Lung (tissue), 12 donors: Measurements from ENCODE around the gene ACTN4. TPM values are rescaled to one million over a fixed set of nuclear protein-coding genes. Genes with fewer than 3 reads are reported as not detected.

Experiments used
- ATAC-seq: fragments of 200-7000 bp; cut with Tn5 transposase; one replicate; pipeline ENCODE4 v1.9.1; 2020; ENCODE audit warnings: moderate number of reproducible peaks; ENCODE audit not compliant: insufficient read depth, low FRiP score
- DNase-seq, 3 donors: peaks; one replicate each; pipeline ENCODE4 v3.0.0-alpha.2; 2013 to 2017
- H3K27ac ChIP-seq, 2 donors: one replicate each; pipeline ENCODE4 v1.5.1; 2013; ENCODE audit warnings: mild to moderate bottlenecking in 2 of 2, moderate library complexity in 2 of 2, control low read depth in 1 of 2, inconsistent platforms in 1 of 2, low read depth in 1 of 2, low read length in 1 of 2
- H3K27me3 ChIP-seq, 3 donors: one replicate each; pipeline ENCODE4 v1.5.1; 2013; ENCODE audit warnings: low read length in 2 of 3; ENCODE audit not compliant: control insufficient read depth in 3 of 3, insufficient read depth in 3 of 3
- H3K36me3 ChIP-seq, 4 donors: one replicate each; pipeline ENCODE4 v1.5.1; 2013; ENCODE audit warnings: low read length in 4 of 4, mild to moderate bottlenecking in 1 of 4, moderate library complexity in 1 of 4; ENCODE audit not compliant: control insufficient read depth in 4 of 4, insufficient read depth in 4 of 4
- H3K4me1 ChIP-seq, 5 donors: one replicate each; pipeline ENCODE4 v1.5.1; 2013; ENCODE audit warnings: low read length in 5 of 5, mild to moderate bottlenecking in 2 of 5, moderate library complexity in 1 of 5; ENCODE audit not compliant: control insufficient read depth in 5 of 5, insufficient read depth in 5 of 5
- H3K4me3 ChIP-seq: one replicate; pipeline ENCODE4 v1.5.1; 2013; ENCODE audit warnings: mild to moderate bottlenecking, control low read depth, moderate library complexity
- H3K9ac ChIP-seq, 2 donors: one replicate each; pipeline ENCODE4 v1.5.1; 2013; ENCODE audit warnings: low read length in 2 of 2, control low read depth in 1 of 2; ENCODE audit not compliant: insufficient read depth in 1 of 2
- H3K9me3 ChIP-seq, 4 donors: one replicate each; pipeline ENCODE4 v1.5.1; 2013; ENCODE audit warnings: low read length in 3 of 4, mild to moderate bottlenecking in 1 of 4, moderate library complexity in 1 of 4; ENCODE audit not compliant: control insufficient read depth in 4 of 4, insufficient read depth in 3 of 4
- WGBS, 2 donors: extraction: QIAGEN DNeasy Blood & Tissue Kit; methylation state at CpG; one replicate each; pipeline ENCODE4 v1.1.7; 2013; 5-methylcytosine and 5-hydroxymethylcytosine counted together
- polyA plus RNA-seq, 2 donors: library from polyadenylated mRNA; stranded (reverse); fragments of 200-250 nt; gene quantifications; one replicate each; pipeline ENCODE4 v1.2.1, GENCODE V29; 2013
- total RNA-seq, 2 donors: library from RNA; depleted of rRNA in 1 of 2; stranded (reverse); fragments of >200 nt in 1 of 2; gene quantifications; one replicate each; pipeline ENCODE4 v1.2.1, GENCODE V29; 2014 to 2021
- TF ChIP-seq, protein P1 (sequence below): IDR thresholded peaks from 2 replicates; pipeline ENCODE4 v1.5.1; 2012; ENCODE audit warnings: mild to moderate bottlenecking; ENCODE audit errors: control extremely low read depth, extremely low read depth
- donor health status: control.
- donor health status: control.
- donor health status: Bipolar disorder and iron deficiency.
- donor health status: healthy.
- donor health status: DM: yes; HTN: yes; CAD: no.

ACTN4 gene
- total and polyA plus RNA-seq, 4 donors, result 229 to 552 (median 367) TPM

DNA sequence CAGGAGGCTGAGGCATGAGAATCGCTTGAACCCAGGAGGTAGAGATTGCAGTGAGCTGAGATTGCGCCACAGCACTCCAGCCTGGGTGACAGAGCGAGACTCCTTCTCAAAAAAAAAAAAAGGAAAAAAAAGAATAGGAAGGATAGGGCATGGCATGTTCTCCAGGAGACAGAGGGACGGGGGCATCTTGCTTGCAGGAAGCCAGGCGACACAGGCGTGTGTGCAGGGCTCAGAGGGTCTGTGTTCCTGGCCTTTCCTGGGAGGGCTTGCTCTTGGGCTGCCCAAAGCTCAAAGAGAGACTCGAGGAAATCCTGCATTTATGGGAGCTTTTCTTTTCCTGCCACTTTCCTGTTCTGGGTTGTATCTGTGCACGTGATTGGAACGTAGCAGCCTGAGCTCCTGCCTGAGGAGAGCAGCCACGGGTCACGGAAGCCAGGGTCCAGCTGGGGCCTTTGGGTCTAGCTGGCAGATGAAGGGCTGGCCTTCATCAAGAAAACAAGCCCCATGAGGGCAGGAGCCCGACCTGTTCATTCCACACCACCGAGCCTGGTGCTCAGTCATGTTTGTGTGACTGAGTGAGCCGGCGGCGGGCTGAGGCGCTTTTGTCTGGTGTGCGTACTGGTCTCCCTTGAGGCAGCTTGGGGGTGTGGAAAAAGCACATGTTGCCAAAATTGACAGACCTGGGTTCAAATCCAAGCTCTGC, 52.3 kb downstream of the ACTN4 start:
- H3K36me3 ChIP-seq, result peaks cover 4 to 52% (median 24%) of the 10 kb centered on the region in 4 donors

GRCh38 chr19:38700350-38700901, 53.0 kb downstream of the ACTN4 start:
- ATAC-seq (no peak), DNase-seq (no peak)
- H3K36me3 ChIP-seq, result peaks cover 4 to 58% (median 29%) of the 10 kb centered on the region in 4 donors

More for the DNA sequence above, 52.3 kb downstream of the ACTN4 start:
- 74 to 83% methylated on average over 17 to 18 of the region's 18 CpGs for WGBS, 2 donors
- no peaks in the 10 kb centered on the region for H3K9me3 ChIP-seq
- ATAC-seq (no peak), DNase-seq (no peak)
- H3K4me3 ChIP-seq, result no peak overlapping the region
- H3K4me1 ChIP-seq, result peaks cover 8 to 47% (median 21%) of the 10 kb centered on the region in 5 donors
- TF ChIP-seq, protein P1, sequence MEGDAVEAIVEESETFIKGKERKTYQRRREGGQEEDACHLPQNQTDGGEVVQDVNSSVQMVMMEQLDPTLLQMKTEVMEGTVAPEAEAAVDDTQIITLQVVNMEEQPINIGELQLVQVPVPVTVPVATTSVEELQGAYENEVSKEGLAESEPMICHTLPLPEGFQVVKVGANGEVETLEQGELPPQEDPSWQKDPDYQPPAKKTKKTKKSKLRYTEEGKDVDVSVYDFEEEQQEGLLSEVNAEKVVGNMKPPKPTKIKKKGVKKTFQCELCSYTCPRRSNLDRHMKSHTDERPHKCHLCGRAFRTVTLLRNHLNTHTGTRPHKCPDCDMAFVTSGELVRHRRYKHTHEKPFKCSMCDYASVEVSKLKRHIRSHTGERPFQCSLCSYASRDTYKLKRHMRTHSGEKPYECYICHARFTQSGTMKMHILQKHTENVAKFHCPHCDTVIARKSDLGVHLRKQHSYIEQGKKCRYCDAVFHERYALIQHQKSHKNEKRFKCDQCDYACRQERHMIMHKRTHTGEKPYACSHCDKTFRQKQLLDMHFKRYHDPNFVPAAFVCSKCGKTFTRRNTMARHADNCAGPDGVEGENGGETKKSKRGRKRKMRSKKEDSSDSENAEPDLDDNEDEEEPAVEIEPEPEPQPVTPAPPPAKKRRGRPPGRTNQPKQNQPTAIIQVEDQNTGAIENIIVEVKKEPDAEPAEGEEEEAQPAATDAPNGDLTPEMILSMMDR, result no peak
- no peak overlapping the region for H3K9ac ChIP-seq
- peak overlapping the region; percentile 23 to 59 for H3K27ac ChIP-seq
- no peaks in the 10 kb centered on the region for H3K27me3 ChIP-seq

GRCh38 chr19:38700902-38701454, 53.5 kb downstream of the ACTN4 start:
- ATAC-seq, result no peak
- Histone ChIP-seq H3K9me3 (no peaks in the 10 kb centered on the region), H3K27me3 (no peaks in the 10 kb centered on the region), H3K27ac (peak overlapping the region in 1 of 2 donors; percentile 8), H3K4me3 (no peak overlapping the region), H3K36me3 (peaks cover 4 to 61% (median 35%) of the 10 kb centered on the region in 4 donors), H3K9ac (peak overlapping the region; percentile 25 to 32), H3K4me1 (peaks cover 4 to 45% (median 21%) of the 10 kb centered on the region in 5 donors)
- WGBS, 2 donors, result 86 to 92% methylated on average over 18 of the region's 18 CpGs
- TF ChIP-seq, protein P1, result no peak
- DNase-seq, result no peak

More at GRCh38 chr19:38700350-38700901, 53.0 kb downstream of the ACTN4 start:
- H3K27me3 ChIP-seq, result no peaks in the 10 kb centered on the region
- WGBS, 2 donors, result 90 to 93% methylated on average over 22 of the region's 22 CpGs
- no peak overlapping the region for H3K4me3 ChIP-seq
- H3K27ac ChIP-seq, result peak overlapping the region in 1 of 2 donors; percentile 23
- peak overlapping the region in 1 of 2 donors; percentile 25 for H3K9ac ChIP-seq
- H3K4me1 ChIP-seq, result peaks cover 4 to 46% (median 21%) of the 10 kb centered on the region in 5 donors
- no peaks in the 10 kb centered on the region for H3K9me3 ChIP-seq
- TF ChIP-seq, protein P1, result no peak
